Astrocyte of the hippocampus (primary cell): ENCODE measurements around the gene SH3RF1.
A peak's percentile ranks its signal among the peaks of the same experiment; 100 is the strongest.
"Not testable (repeated sequence)": the region's sequence is repeated elsewhere in the genome, so short reads cannot be mapped to it uniquely, and the experiment has no call there.

Source experiments
- DNase-seq: peaks from one replicate; pipeline ENCODE4 v3.0.0; 2011; ENCODE audit warnings: low read depth, low spot score

Gene SH3RF1

DNA sequence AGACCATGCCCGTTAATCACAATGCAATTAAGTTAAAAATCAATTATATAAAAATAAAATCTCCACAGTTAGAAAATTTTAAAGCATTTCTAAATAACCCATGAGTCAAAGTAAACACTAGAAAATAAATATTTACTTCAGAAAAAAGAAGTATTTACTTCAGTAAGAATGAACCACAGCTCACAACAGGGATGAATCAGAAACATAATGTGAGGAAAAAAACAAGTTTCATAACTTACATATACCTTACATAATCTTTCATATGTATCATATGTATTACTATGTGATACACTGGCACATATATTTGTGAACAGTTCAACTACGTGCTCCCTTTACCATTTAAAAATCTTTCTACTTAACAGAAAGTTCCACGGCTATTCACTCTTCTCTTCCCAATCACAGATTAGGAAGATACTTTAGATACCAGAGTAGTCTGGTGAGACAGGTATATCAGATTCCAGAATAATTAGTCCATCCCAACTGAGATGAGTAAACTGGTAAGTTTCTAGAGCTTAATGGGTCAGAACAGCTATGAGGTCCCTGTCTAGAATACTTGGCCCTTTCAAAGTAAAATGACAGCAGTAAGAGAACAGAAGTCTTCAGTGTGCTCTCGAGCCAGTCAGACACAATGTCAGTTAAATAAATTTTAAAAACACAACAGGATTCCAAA is 70.3 kb downstream of the SH3RF1 start:
- DNase-seq = no peak

GRCh38 chr4:169199184-169199583 is 71.6 kb downstream of the SH3RF1 start:
- DNase-seq = no peak

GRCh38 chr4:169198167-169198566 is 72.6 kb downstream of the SH3RF1 start:
- DNase-seq = no peak

DNA sequence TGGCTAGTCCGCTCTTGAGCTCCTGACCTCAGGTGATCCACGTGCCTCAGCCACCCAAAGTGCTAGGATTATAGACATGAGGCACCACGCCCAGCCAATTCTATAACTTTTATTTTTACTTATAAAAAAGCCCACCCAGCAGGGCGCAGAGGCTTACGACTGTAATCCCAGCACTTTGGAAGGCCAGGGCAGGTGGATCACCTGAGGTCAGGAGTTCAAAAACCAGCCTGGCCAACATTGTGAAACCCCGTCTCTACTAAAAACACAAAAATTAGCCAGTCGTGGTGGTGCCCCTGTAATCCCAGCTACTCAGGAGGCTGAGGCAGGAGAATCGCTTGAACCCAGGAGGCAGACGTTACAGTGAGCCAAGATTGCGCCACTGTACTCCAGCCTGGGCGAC is 73.5 kb downstream of the SH3RF1 start:
- not testable (repeated sequence) for DNase-seq

DNA sequence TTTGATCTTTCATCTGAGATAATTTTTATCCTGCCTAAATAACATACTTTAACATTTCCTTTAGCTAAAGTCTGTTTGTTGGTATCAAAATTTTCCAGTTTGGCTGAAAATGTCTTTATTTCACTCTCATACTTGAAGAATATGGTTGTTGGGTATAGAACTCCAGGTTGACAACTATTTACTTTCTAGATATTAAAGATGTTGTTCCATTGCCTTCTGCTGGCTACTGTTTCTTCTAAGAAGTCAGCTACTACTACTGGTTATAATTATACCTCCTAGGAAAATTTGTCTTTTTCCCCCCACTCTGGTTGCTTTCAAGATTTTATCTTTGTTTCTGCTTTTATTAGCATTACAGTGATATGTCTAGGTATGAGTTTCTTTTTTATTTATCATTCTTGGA is 75.7 kb downstream of the SH3RF1 start:
- DNase-seq = no peak

DNA sequence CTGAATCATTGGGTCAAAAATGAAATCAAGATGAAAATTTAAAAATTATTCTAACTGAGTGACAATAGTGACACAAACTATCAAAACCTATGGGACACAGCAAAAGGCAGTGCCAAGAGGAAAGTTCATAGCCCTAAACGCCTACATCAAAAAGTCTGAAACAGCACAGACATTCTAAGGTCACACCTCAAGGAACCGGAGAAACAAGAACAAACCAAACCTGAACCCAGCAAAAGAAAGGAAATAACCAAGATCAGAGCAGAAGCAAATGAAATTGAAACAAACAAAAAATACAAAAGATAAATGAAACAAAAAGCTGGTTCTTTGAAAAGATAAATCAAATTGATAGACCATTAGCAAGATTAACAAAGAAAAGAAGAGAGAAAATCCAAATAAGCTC is 80.8 kb downstream of the SH3RF1 start:
- not testable (repeated sequence) for DNase-seq

DNA sequence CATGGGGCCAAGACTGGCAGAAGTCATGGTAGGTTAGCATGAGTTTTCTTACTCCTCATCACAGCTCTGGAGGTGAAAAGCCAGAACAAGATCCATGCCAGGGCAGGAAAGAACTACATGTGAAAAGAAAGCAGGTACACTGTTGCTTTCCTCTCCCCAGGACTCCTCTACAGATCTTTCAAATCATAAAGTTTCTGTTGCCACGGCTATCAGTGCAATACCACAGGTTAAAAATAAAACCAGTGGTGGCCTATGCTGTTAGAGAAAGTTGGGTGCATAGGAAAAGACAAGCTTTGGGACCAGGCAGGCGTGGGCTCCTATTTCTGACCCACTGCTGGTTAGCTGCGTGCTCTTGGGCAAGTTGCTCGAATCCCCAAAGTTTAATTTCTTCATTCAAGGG is 81.4 kb downstream of the SH3RF1 start:
- no peak for DNase-seq

DNA sequence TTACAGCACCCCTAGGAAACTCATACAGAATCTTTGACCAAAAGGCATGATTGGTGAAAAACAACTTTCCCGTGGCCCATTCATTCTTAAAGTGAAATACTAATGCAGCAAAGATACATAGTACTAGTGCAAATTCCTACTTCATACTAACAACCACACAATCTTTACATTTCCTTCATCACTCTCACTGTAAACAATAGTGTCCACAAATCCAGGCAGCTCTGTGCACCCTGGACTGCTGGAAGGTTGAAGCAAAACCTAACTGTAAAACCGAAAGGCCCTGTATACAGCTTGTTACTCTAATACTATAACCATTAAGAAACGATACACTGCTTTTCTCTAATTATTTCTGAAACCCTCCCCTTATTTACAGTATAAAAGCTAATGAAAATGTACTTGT is 82.6 kb downstream of the SH3RF1 start:
- no peak for DNase-seq

- DNase-seq = peak; percentile 39
Measured at GRCh38 chr4:169185133-169185956, 85.4 kb downstream of the SH3RF1 start.

DNA sequence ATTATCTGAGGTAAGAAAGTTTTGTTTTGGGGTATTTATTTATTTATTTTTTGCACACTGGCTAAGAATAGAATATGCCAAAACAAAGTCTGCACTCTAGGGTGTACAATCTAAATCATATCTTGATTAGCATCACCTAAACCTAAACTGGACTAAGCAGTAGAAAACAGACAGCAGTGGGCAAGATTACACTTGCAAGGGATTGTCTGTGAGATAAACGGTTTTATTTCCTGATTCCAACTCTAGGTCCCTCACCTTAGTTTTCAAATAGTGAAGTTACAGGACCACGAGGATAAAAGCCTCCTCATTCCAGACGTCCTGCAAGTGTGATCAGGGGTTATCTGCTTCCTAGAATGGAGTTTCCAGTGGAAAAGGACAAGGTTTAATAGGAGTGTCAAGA is 86.1 kb downstream of the SH3RF1 start:
- DNase-seq = no peak

GRCh38 chr4:169184236-169184635 is 86.5 kb downstream of the SH3RF1 start:
- peak; percentile 44 for DNase-seq

DNA sequence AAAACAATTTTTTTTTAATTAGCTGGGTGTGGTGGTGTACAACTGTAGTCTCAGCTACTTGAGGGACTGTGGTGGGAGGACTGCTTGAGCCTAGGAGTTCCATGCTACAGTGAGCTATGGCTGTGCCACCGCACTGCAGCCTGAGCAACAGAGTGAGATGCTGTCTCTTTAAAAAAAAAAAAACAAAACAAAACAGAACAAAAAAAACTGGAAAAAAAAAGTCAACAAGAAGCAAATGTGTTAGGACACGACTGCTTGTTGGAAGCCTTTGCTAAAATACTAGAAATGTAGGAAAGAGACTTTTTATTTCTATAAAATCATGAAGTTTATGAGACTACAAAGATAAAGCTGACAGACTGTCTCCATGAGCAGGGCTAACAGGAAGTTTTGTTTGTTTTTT is 87.2 kb downstream of the SH3RF1 start:
- DNase-seq = no peak

DNA sequence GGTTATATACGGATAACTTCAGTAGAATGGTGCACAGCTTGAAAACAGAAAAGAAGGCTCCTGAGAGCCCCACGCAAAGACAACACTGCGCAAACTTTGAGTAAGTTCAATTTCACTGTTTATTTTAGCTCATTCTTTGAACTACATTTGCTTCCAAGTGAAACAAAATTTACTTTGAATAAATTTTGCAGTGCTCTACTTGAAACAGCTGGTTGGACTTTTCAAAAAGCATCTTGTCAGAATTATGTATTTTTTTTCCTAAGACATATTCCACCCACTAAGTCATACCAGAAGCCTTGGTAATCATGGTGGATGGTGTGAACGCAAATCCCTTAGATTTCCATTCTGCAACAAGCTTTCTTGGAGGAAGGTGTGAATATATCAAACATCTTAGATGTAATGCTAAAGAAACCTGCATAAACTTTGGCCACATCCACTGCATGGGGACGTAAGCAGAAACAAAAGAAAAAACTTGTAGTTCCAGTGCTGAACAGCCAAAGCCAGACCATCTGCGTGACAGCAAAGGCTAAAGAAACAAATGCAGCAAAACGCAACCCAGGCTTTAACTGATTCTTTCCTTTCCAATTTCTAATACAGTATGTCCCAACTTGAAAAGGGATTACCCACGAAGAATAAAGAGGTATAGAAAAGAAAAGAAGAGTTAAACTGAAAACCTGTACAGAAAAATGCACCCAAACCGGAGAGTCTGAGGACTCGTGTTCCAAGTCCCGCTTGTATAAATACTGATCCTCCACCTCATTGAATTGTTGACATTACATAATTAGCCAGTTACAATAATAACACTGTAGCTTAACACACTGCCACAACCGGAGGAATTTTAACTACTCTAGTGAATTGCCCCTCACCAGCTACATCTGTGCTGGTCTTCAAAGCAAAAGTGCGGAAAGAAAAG is 90.9 kb downstream of the SH3RF1 start:
- DNase-seq = peak; percentile 67

DNA sequence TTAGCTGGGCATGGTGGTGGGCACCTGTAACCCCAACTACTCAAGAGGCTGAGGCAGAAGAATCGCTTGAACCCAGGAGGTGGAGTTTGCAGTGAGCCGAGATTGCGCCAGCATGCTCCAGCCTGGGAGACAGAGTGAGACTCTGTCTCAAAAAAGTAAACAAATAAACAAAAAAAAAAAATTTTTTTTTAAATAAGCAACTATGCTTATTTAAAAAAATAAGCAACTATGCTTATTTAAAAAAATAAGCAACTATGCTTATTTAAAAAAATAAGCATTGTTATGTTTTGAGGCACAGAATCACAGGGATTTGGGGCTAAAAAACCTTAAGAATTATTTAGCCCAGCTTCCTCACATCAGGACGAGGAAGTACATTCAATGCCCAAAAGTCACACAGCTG is 92.7 kb downstream of the SH3RF1 start:
- not testable (repeated sequence) for DNase-seq

- no peak for DNase-seq
Measured at GRCh38 chr4:169175476-169175875, 95.3 kb downstream of the SH3RF1 start.

- DNase-seq = no peak
Measured at GRCh38 chr4:169175035-169175434, 95.7 kb downstream of the SH3RF1 start.

DNA sequence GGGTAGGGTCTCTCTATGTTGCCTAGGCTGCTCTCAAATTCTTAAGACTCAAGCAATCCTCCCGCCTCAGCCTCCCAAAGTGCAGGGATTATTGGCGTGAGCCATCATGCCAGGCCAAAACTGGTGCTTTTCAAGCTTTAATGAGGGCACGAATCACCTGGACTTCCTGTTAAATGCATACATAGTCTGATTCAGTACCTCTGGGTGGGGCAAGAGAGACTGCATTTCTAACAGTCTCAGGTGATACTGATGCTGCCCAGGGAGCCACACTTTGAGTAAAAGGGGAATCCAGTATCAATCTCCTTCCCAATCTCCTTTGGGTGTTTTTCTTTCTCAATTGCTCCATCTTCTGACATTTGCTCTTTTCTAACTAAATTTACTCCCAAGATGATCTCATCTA is 96.5 kb downstream of the SH3RF1 start:
- DNase-seq = no peak

- DNase-seq = no peak
Measured at GRCh38 chr4:169167957-169168858, 102.5 kb downstream of the SH3RF1 start.

DNA sequence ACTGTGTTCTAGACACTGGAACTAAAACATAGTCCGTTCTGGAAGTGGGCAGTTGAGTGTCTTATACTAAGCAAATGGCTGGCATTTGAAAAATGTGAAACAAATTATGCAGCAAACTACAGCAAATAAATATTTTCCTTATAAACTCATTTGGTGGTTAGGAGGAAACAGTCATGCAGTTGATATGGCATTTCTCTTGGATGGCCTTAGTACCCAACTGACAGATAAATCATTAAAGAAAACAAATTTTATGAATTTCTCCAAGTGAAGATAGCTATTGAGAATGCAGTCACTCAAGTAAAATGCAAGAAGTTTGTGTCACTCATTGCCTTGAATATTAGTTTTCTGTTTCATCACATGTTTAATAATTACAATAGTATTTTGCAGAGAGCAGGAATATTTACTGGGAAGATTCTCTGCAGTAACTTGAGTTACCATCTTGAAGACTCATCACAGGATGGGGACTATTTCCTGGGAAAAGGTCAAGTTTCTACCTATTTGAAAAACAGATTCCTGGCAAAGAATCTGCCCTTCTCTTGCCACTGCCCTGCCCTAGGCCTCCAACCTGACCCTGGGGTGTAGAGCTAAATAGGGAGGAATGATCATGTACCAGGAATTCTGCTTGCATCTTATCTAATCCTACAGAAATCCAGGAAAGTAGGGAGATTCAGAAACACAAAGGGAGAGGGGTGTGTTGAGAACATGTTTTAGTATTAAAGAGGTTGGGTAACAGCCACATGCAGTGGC is 105.9 kb downstream of the SH3RF1 start:
- DNase-seq = peak; percentile 60

- DNase-seq = no peak
Measured at GRCh38 chr4:169163947-169164668, 106.6 kb downstream of the SH3RF1 start.
